HG03064 (cell line): ENCODE results near the gene PECR.

Experiments used
- ATAC-seq: cut with Tn5 transposase; IDR thresholded peaks from one replicate; pipeline ENCODE4 v1.9.1; 2021; ENCODE audit warnings: low read depth; ENCODE audit not compliant: unreplicated experiment

PECR gene

GRCh38 chr2:216081487-216082116, at the start of gene PECR, which contains the start of gene TMEM169:
Gene PECR, minus strand, starts transcription at chr2:216081809. Its CDS starts 68 bp downstream, at chr2:216081741.
Gene TMEM169, plus strand, starts transcription at chr2:216081919. Its CDS starts 14,045 bp downstream, at chr2:216095964.
- ATAC-seq, result peak; percentile 96

GRCh38 chr2:216130346-216130971, 48.9 kb upstream of the PECR start:
- no peak for ATAC-seq

- no peak for ATAC-seq
Measured at GRCh38 chr2:216126943-216127342, 45.3 kb upstream of the PECR start.

- ATAC-seq, result no peak
Measured at GRCh38 chr2:216121255-216121654, 39.6 kb upstream of the PECR start.

- no peak for ATAC-seq
Measured at GRCh38 chr2:216119986-216120385, 38.4 kb upstream of the PECR start.

- ATAC-seq, result no peak
Measured at GRCh38 chr2:216119146-216119545, 37.5 kb upstream of the PECR start.

GRCh38 chr2:216118474-216118873, 36.9 kb upstream of the PECR start:
- no peak for ATAC-seq

GRCh38 chr2:216117561-216118340, 36.1 kb upstream of the PECR start:
- no peak for ATAC-seq

GRCh38 chr2:216116418-216116817, 34.8 kb upstream of the PECR start:
- no peak for ATAC-seq

GRCh38 chr2:216114714-216115531, 33.3 kb upstream of the PECR start:
- ATAC-seq, result no peak

GRCh38 chr2:216114382-216114713, 32.7 kb upstream of the PECR start:
- ATAC-seq, result no peak

GRCh38 chr2:216113572-216113971, 32.0 kb upstream of the PECR start:
- ATAC-seq, result peak; percentile 76

GRCh38 chr2:216112926-216113325, 31.3 kb upstream of the PECR start:
- no peak for ATAC-seq

GRCh38 chr2:216111122-216111521, 29.5 kb upstream of the PECR start:
- ATAC-seq, result no peak

- ATAC-seq, result no peak
Measured at GRCh38 chr2:216110620-216111019, 29.0 kb upstream of the PECR start.

- ATAC-seq, result no peak
Measured at GRCh38 chr2:216109962-216110614, 28.5 kb upstream of the PECR start.

GRCh38 chr2:216108967-216109921, 27.6 kb upstream of the PECR start, which contains the start of gene XRCC5:
Gene XRCC5, plus strand, starts transcription at chr2:216109348. Its CDS starts 89 bp downstream, at chr2:216109437.
- peak; percentile 47 for ATAC-seq

- no peak for ATAC-seq
Measured at GRCh38 chr2:216108310-216108966, 26.8 kb upstream of the PECR start.

GRCh38 chr2:216107760-216108159, 26.2 kb upstream of the PECR start:
- no peak for ATAC-seq
